ENCODE data around the gene DCAF11. TPM values are rescaled to one million over a fixed set of nuclear protein-coding genes. Genes with fewer than 3 reads are reported as not detected.
A peak's percentile ranks its signal among the peaks of the same experiment; 100 is the strongest.

The DCAF11 gene
- total and polyA plus RNA-seq, 2 of the 13 experiments (the other 11 are each of a cell fraction or from before 2014, with no cell fraction given), result 150 to 257 TPM

- TF ChIP-seq MEIS1 (CRISPR knock-in tag; IDR thresholded peaks at IDR 0.05; ENCODE audit: borderline replicate concordance) (peak; percentile 38), ZNF383 (CRISPR knock-in tag; IDR thresholded peaks at IDR 0.05; ENCODE audit: borderline replicate concordance) (no peak; the same call in 1 of the 2 replicates), HDAC6 (IDR thresholded peaks at IDR 0.05; ENCODE audit: low read depth, low read length) (no peak), SOX6 (IDR thresholded peaks at IDR 0.05) (no peak), SOX6 (CRISPR knock-in tag; IDR thresholded peaks at IDR 0.05) (peak; percentile 62), NR2F6 (IDR thresholded peaks at IDR 0.05) (no peak; the same call in 1 of the 2 replicates), NR2F6 (CRISPR knock-in tag; IDR thresholded peaks at IDR 0.05) (peak; percentile 5; the same call in 1 of the 2 replicates), GZF1 (CRISPR knock-in tag; IDR thresholded peaks at IDR 0.05) (peak; percentile 14; the same call in 1 of the 2 replicates), DRAP1 (CRISPR knock-in tag; IDR thresholded peaks at IDR 0.05) (peak; percentile 97), ZNF264 (CRISPR knock-in tag; IDR thresholded peaks at IDR 0.05) (no peak), ZNF224 (CRISPR knock-in tag; IDR thresholded peaks at IDR 0.05) (no peak), GPN1 (CRISPR knock-in tag; IDR thresholded peaks at IDR 0.05; ENCODE audit: borderline replicate concordance) (0 out of 2 replicates have a peak, but pooled peaks have one; percentile 38), ZNF24 (IDR thresholded peaks at IDR 0.05) (peak; percentile 53; the same call in 1 of the 2 replicates), MAX (IDR thresholded peaks at IDR 0.05) (no peak), PRDM10 (CRISPR knock-in tag; IDR thresholded peaks at IDR 0.05; ENCODE audit: low read depth) (no peak), HNRNPL (IDR thresholded peaks at IDR 0.05; ENCODE audit: low read depth, low read length) (peak; percentile 82), ZBTB20 (CRISPR knock-in tag; IDR thresholded peaks at IDR 0.05; ENCODE audit: borderline replicate concordance, low read depth) (no peak; the same call in none of the 2 replicates), ZNF83 (CRISPR knock-in tag; IDR thresholded peaks at IDR 0.05; ENCODE audit: borderline replicate concordance) (peak; percentile 84; the same call in 1 of the 2 replicates), NFIC (IDR thresholded peaks at IDR 0.05; ENCODE audit: low read length) (no peak), ATRX (CRISPR knock-in tag; IDR thresholded peaks at IDR 0.05; ENCODE audit: borderline replicate concordance) (no peak), GRHL1 (CRISPR knock-in tag; conservative IDR thresholded peaks at IDR 0.05) (no peak), HES4 (CRISPR knock-in tag; IDR thresholded peaks at IDR 0.05; ENCODE audit: borderline replicate concordance) (no peak), NPAS2 (CRISPR knock-in tag; IDR thresholded peaks at IDR 0.05; ENCODE audit: borderline replicate concordance) (no peak)
Observed at GRCh38 chr14:24146978-24147760, 32.6 kb downstream of the DCAF11 start, which contains the start of gene RNF31 (continued).
